NCI-H2107 treated with DMSO at 0.1 percent for 48 hours (cell line): Measurements from ENCODE around the gene TCN2.
A peak's percentile ranks its signal among the peaks of the same experiment; 100 is the strongest.
"Not testable (repeated sequence)": the region's sequence is repeated elsewhere in the genome, so short reads cannot be mapped to it uniquely, and the experiment has no call there.

Experiments
- DNase-seq: peaks from one replicate; lab custom pipeline; 2025; ENCODE audit not compliant: unreplicated experiment; lab: John Stamatoyannopoulos, UW

The TCN2 gene

DNA sequence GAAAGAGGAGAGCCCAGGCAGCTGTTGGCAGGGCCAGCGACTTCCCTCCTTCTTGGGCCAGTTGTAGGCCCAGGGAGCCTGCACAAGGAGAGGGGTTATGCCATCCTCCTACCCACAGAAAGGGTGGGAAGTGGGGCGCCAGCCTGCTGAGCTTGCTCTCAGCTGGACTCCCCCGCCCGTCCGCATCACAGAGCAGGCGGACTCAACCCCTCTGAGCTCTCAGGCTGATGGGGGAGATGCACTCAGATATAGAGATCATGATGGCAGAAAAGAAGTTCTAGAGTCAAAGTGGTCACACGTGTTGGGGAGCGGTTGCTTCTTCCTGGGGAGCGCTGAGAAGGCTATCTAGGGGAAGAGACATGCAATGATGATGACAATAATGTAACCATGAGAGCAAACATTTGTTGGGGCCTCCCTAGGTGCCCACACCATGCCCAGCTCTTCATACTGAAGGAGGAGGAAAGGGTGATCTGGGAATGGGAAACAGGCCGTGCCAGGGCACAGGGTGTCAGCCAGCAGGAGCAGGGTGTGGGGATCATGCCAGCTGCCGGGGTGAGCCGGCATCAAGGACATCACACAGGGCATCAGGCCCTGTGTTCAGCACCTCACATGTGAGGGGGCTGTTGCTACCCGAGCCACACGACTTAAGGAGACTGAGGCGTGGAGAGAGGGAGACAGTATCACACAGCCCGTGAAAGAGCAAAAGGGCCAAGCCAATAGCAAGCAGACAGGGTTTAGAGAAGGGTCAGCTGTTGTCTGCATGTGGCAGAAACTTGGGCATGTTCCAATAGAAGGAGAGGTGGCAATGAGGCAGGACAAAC is 36.3 kb downstream of the TCN2 start:
- DNase-seq, result no peak

DNA sequence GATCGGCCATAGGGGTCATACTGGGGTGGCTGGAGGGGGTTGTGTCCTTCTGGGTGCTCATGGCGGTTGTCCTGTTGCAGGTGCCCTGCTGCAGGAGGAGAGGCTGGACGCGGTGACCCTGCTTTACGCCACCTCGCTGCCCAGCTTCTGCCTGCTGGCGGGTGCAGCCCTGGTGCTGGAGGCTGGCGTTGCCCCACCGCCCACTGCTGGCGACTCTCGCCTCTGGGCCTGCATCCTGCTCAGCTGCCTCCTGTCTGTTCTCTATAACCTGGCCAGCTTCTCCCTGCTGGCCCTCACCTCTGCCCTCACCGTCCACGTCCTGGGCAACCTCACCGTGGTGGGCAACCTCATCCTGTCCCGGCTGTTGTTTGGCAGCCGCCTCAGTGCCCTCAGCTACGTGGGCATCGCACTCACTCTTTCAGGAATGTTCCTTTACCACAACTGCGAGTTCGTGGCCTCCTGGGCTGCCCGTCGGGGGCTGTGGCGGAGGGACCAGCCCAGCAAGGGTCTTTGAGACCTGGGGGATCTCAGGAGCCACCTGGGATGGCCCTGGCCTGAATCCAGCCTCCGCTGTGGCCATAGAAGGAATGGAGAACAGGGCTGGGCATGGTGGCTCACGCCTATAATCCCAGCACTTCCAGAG is 39.7 kb downstream of the TCN2 start:
- no peak for DNase-seq

DNA sequence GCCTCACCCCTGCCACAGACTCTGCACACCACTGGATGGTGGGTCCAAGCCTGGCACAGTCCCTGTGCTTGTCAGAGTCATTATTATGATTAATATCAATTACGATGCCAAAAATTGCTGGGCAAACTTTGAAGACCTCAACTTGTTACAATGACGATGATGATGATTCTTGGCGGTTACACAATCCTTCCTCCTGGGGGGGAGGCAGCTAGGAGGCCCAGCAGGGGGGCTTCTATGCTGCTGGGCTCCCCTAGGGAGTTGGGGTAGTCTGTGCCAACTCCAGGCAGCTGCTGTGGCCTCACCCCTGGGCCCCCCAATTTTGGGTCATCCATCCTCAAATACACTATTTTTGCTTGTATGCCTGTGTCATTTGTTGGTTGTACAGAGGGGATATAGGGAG is 40.6 kb downstream of the TCN2 start:
- DNase-seq, result no peak

DNA sequence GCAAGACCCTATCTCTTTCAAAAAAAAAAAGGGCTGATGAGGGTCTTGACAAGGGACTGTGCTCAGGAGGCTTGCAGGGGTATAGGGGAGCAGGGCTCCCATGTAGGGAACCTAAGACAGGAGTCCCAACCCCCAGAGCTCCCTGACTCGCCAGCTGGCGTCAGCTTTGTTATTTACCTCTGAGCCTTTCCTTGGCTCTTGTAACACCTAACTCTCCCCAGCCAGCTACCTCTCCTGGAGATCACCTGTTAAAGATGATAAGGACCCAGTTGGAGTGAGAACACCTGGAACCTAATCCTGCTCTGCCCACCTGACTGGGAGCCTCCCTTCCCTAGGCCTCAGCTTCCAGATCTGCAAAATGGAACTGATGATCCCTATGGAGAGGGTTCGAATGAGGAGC is 41.9 kb downstream of the TCN2 start:
- no peak for DNase-seq

DNA sequence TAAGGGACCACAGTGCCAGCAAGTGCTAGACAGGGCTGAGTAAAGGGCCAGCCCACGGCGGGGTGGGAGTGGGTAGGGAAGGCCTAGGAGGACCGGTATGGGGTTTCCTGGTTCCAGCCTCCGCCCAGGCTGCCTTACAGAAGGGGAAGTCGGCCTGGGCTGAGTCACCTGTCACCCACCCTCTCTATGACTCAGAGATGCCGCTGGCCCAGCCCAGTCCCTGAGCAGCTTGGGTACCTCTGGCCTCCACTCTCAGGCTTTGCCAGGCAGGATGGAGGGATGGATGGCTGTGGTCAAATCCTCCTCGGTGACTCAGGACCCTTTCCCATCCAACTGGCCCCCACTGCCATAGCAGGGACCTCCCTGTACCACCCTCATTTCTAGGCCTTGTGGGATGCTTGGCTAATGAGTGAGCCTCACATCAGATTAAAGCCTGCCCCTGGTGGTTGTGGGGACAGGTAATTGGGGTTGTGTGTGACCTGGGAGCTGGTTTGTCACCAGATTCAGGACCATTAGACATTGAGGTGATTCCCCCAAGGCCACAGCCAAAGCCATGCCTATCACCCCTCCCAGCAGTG is 42.5 kb downstream of the TCN2 start:
- no peak for DNase-seq

DNA sequence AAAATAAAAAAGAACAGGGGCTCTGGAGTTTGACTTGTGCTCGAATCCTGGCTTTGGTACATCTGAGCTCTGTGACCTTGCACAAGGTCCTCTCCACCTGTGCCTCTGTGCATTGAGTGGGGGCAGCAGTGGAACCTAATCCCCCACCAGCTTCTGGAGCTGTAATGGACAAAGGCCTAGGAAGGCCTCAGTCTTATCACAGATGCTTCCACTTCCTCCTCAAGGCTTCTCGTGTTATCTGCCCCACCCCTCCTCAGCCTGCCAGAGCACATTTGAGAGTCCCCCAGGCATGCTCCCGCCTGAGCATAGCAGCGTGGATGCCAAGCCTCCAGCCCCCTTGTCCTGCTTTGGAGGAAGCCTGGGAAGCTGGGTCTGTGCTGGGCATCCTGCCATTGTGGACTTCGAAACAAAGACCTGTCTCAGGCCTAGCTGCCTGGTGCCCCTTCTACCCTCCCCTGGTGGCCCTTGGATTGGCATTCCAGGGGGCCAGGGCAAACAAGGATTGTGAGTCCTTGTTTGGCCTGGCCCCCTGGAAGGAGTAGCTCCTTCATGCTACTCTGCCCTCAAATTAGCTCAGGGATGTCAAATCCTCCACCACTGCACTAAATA is 43.6 kb downstream of the TCN2 start:
- no peak for DNase-seq

DNA sequence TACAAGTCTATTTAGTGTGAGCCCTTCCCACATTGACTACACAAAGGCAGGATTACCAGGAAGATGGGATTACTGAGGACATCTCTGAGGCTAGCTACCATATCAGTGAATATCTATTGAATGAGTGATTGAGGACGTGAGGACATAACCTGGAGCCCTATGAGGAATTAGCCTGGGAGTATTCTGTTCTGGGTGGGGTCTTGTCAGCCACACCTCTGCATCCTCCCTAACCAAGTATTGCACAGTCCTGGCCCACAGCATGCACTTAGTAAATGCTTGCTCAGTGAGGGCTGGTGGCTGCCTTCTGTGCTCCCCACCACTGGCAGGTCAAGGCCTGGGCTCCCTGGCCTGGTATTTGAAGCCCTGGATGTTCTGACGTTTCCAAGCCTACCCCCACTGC is 45.9 kb downstream of the TCN2 start:
- no peak for DNase-seq

DNA sequence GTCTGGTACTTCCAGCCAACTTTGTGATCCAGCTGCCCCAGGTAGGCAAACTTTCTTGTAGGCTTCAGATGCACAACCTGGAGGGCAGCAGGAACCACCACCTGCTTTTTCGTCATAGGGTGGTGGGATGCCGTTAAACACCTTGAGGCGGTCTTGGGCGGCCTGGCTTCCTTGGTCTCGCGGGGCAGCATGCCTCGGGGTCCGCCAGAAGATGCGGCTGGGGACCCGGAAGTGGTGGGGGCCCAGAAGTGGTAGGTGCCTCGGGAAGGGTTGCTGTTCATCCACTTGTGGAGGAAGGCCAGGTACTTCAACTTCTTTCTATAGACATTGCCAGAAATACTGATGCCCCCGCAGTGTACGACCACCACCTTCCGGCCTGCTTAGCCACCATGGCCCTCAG is 47.4 kb downstream of the TCN2 start:
- DNase-seq, result no peak

DNA sequence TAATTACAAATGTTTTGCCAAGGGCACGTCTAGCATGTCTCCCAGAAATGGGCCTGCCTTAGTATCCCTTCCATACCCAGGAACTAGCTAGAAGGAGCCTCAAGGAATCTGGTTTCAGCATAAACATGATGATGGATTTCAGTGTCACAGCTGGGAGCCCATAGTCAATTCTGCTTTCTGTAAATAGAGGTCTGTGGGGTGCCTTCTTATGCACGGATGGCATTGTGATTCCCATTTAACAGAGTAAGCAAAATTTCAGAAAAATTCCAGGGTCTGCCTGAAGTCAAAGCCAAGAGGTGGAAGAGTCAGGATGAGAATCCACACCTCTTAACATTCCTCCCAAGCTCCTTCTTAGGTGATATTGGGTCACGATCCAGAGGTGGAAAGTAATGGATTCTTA is 48.6 kb downstream of the TCN2 start:
- no peak for DNase-seq

DNA sequence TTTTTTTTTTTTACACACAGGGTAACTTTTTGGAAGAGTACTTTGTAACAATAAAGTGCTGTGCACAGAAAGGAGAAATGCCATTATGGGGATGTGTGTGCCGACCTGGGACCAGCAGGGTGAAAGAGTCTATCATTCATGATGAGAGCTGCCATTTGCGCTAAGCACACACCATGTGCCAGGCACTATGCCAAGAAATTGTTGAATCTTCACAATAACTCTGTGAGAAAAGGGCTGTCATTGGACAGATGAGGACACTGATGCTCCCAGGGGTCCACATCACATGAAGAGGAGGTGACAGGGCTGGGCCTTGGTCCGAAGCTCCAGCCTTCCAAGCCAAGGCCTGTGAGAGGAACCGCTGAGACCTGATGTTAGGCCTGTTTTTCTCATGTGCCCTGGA is 55.1 kb downstream of the TCN2 start:
- no peak for DNase-seq

DNA sequence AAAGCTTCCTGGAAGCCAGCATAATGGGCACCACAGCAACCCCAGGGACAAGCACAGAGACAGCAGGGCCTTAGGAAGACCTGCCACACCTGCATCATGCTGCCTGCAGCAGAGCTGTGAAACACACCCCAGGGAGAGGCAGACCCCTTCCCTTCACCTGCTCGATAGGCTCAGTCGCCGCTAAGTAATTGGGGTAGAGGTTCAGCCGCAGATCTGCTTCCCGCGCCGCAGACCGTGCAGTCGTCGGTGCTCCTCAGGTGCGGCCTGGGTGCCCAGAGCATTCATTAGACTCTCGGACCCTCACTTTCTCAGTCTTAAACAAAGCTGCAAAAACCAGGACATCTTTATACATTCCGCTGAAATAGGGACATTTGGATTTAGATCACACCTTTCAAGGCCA is 57.8 kb downstream of the TCN2 start:
- DNase-seq, result no peak

DNA sequence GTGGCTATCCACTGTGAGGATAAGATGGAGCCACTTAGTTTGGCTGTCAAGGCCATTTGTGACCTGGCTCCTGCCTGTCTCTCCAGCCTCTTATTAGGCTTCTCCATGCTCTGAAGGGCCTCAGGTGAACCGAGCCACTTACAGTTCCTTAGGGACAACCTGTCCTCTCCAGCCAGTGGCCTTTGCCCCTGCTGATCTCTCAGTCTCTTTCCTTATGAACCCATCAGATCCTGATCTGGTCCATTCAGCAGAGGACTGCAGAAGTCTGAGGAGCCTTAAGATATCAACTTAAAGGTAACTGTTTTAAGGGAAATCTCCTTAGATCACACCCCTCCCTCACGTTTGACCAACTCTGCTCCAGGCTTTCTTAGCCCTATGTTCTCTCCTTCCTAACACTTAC is 58.3 kb downstream of the TCN2 start:
- DNase-seq, result no peak

DNA sequence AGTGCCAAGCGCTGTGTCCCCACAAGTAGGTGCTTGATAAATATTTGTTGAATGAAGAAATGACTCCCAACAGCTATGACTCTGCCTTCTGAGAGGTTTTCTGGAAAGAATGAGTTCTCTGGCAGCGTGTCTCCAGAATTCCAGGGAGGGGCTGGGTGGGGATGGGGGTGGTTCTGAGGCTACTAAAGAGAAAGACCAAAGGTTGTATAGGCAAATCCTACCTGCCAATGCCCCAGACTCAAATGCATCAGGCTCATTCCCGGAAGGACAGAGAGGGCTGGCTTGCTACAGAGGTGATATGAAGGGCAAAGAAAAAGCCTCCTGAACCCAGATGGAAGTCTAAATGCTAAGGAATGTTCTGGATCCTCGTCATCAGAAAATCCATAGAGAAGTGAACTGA is 58.8 kb downstream of the TCN2 start:
- DNase-seq, result no peak

DNA sequence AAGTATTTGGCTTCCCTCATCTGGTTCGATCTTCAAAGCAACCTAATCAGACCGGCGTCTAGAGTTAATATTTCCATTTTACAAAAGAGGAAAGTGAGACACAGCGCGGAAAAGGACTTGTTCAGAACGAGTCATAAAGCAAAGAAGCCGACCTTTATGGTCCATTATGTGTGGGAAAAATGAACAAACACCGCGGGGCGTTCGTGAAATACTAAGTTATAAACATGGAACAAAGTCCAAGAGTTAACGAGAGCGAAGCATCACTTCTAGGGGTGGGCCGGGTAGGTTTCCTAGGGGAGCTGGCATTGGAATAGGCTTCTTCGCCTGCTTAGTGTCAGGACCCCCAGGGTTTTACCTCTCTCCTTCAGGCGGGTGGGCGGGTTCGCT is 60.1 kb downstream of the TCN2 start:
- no peak for DNase-seq

DNA sequence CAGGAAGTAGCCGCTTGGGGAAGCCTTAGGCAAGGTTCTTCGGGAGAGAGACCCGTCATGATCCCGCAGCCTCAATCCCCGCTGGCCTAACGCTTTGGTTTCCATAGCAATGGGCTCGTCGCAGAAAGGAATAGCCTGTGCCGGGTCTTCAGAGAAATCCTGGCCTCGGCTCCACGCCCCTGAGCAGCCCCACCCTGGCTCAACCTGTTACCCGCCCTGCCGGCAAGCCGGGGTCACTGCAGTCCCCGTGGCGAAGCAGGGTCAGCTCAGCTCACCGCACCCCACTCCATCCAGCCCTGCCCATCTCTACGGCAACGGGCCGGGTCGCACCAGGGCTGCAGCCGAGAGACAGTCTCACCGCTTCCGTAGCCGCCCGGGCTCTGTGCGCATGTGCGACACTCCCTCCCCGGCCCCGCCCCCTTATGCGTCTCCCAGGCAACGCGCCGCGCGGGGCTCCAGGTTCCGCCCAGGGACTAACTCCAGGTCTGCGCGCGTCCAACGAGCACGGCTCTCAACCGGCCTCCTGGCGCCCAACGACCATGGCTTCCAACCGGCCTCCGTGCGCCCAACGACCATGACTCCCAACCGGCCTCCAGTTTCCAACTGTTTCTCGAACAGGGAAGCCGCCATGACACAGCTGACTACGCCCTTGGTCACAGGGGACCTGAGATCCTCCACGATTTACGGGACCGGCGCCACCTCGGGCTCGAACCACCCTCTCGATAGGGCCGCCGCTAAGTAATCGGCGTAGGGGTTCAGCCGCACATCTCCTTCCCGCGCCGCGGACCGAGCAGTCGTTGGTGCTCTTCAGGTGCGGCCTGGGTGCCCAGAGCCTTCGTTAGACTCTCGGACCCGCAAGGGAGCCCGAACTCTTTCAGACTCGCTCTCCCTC is 60.8 kb downstream of the TCN2 start, which contains the start of gene DUSP18:
Gene DUSP18, minus strand, starts transcription at position 382 of the 892 bp plus-strand sequence. CDS start 3,872 bp downstream, outside the sequence.
- peak; percentile 33 for DNase-seq

DNA sequence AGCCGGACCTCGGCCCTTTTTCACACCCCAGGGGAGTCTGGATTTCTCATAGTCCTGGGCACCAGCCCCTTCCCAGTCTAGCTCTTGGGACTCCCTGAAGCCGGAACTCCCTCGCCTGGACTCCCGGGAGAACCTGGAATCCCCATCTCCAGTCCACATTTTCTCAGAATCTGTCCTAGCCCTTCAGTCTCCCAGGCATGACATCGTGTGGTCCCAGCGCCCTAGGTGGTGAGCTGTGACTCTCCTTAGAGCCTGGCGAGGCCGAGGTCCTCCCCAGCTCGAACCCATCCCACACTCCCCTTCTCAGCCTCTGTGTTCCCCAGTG is 61.4 kb downstream of the TCN2 start:
- no peak for DNase-seq

DNA sequence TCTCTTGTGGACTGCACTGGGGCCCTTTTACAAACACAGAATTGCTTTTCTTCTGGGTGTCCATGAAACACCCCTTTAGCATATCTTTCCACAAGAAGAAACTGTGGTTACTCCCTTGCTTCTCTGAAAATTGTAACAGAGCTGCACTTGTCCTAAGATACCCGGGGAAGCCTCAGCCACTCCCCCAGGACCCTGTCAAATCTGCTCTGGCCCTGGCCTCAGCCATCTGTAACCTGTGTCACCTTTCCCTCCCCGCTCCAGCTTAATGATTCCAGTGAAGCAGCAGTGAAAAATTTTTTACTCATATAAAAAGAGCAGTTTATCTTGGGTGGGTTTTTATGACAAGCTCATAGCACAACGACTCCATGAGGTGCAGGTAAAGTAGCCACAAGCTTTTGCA is 64.1 kb downstream of the TCN2 start:
- DNase-seq, result no peak

DNA sequence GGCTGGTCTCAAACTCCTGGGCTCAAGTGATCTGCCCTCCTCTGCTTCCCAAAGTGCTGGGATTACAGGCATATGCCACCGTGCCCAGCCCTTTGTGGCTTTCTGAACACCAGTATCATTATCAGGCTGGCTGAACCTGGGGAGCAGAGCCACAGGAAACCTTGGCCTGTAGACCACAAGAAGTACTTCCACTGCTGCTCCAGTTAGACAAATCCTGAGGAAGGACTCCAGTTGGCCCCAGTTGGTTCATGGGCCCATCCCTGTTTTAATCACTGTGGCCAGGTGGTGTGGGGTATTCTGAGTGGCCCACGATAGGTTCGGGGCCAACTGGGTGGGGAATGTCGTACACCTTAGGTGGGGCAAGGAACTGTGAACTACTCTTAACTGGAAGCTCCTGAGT is 66.2 kb downstream of the TCN2 start:
- DNase-seq, result no peak

DNA sequence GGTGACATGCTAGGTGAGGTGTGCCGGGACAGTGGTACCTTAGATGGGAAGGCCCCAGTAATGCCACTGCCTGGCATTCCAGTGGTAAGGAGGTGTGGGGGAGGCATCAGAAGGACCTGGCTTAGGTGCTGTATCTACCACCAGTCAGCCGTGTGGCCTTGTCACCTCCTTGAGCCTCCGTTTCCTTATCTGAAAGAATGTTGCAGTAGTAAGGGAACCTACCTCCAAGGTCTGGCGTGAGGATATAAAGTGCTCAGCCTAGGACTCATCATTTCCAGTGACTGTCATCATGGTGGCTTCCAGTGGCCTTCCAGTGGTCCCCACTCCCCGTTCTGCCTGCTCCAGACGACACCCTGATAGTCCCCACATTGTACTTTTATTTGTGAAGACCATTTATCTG is 67.5 kb downstream of the TCN2 start:
- no peak for DNase-seq

DNA sequence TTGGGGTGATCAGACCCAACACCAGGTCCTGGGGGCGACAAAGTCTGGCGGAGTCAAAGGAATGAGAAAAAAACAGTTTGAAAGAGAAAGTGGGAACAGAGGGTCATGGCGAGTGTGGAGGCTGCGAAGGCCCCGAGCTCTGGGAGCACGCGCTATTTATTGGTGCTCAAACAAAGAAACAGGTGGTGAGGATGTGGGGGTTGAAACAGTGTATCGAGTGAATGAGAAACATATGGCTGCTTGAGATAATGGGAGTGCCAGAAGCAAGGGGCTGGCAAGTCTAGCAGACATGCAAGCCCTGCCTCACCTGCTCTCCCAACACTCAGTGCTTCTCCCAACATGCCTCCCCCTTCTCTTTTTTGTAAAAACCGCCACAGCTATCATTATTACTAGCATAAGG is 68.5 kb downstream of the TCN2 start:
- DNase-seq, result no peak

DNA sequence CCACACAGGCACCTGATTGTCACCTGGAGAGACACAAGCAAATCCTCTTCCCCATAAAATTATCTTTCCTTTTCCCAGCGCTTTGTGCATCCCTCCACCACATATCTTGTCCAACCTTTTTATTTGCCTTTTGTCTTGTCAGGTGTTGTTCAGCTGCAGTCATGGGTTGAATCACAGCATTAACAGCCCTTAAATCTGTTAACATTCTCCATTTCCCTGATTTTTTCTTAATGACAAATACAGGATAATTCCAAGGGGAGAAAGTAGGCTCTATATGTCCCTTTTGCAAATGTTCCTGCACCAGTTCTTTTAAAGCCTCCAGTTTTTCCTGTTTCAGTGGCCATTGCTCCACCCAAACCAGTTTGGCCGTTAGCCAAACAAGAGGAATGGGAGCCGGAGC is 69.6 kb downstream of the TCN2 start:
- DNase-seq, result not testable (repeated sequence)
